Erythroblast (primary cell): Measurements from ENCODE around the gene TSPAN8.
"Not testable (repeated sequence)": the region's sequence is repeated elsewhere in the genome, so short reads cannot be mapped to it uniquely, and the experiment has no call there.

Experiments
- DNase-seq, 2 experiments: peaks; one replicate each; lab custom pipeline; 2025; lab: John Stamatoyannopoulos, UW
- GATA1 ChIP-seq: IDR thresholded peaks from 2 replicates; pipeline ENCODE4 v1.6.1; 2011; ENCODE audit warnings: low read depth, mild to moderate bottlenecking, control low read depth, low read length, moderate library complexity
- POLR2A ChIP-seq: IDR thresholded peaks from 2 replicates; pipeline ENCODE4 v1.6.1; 2011; ENCODE audit warnings: mild to moderate bottlenecking, low read length

The TSPAN8 gene

DNA sequence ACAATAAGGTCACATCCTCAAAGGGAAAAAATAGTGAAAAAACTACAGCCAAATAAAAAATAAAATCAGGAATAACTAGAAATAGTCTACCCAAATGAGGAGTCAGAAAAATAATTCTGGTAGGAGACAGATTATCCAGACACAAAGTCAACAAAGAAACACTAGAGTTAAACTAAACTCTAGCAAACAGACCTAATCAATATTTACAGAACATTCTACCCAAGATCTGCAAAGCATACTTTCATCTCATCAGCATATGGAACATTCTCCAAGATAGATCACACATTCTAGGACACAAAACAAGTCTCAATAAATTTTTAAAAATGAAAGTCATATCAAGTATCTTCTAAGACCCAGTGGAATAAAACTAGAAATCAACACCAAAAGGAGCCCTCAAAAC, 20.4 kb upstream of the TSPAN8 start:
- TF ChIP-seq POLR2A (no peak), GATA1 (no peak)

DNA sequence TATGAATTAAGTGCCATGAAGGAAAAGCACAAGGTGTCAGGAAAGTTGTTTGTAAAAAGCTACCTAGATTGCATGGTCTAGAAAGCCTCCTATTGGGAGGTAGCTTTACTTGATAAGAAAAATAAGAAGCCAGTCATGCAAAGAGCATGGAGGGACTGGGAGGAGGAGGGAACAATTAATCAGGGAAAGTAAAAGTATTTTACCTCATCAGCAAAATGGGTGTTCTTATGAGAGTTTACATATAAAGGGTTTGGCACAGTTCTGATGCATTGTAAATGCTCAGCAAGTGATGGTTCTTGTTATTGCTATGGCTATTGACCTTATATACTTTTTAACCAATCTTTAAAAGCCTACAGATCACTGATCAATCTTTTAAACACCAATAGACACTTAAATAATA, 17.0 kb upstream of the TSPAN8 start:
- no peak for DNase-seq
- TF ChIP-seq GATA1 (no peak), POLR2A (no peak)

More for the DNA sequence above, 20.4 kb upstream of the TSPAN8 start:
- DNase-seq: no peak

DNA sequence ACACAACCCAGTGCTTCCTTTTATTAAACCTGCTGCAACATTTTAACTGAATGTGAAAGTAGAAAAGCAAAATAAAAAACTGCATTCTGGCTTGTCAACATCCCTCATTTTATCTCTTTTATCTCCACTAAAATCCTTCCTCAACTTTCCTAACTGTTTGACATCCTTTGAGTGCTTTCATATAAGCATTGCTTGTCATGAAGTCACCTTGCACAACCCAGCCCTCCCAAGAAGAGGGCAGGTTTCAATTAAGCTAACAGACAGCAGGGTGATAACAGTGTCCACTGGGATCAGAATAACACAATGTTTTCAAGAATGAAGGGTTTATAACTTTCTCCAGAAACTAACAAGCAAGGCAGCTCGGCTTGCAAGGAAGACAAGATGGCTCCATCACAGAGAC, 16.3 kb upstream of the TSPAN8 start:
- DNase-seq: no peak
- no peak for TF ChIP-seq GATA1
- TF ChIP-seq POLR2A: no peak

DNA sequence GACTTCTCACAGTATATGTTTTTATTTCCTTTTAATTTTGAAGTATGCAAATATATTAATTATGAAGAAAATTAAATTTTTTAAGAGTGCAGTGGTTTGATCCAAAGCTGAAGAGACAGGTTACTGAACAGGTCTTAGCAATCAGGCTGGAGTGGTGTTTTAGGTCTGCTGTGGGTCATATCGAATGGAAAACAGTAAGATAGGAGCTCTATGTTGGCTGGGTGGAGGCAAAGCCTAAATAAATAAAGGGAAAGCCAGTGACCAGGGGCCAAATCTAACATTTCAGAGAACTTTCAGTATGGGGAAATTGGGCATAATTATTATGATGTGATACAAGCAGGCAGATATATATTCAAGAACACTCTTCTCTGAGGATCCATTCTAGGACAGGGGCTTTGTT, 12.7 kb upstream of the TSPAN8 start:
- TF ChIP-seq GATA1 (no peak), POLR2A (no peak)
- no peak for DNase-seq

DNA sequence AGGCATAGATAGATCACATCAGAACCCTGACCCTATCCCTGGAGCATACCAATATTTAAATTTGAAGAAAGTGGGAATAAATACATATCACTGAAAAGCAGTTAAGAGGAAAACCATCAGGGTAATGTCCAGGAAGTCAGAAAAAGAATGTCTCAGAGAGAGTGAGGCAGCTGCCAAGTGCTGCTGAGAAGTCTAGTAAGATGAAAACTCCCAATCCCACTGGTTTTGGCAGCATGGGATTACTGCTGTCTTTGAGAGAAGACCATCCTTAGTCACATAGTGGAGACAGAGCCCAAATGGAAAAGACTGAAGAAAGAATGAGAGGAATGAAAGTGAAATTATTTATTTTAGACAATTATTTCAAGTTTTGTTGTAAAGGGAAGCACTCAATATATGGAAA, 11.5 kb upstream of the TSPAN8 start:
- TF ChIP-seq POLR2A (no peak), GATA1 (no peak)
- no peak for DNase-seq

DNA sequence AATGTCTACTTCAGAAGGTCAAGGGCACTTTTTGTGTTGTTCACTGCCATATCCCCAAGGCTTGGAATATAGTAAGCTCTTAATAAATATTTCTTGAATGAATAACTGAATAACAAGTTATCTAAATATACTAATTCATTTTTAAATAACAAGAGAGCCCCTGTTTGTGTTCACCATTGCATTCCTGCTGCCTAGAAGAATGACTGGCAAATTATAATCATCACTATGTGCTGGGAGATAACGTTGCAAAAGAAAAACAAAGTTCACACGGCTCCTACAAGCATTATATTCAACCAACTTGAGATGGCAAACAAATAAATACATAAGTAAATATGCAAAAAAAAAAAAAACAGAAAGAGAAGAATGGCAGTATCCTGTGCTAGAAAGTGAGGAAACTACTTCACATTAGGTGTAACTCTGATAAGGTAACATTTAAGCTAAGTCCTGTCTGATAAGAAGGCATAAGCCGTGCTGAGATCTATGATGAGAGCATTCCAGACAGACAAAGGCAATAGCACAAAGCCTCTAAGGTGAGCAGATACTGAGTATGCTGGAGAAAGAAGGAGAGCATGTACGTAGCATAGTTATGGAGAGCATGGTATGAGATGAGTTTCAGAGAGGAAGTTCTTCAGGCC, 9.2 kb upstream of the TSPAN8 start:
- TF ChIP-seq POLR2A: no peak
- TF ChIP-seq GATA1: no peak
- no peak for DNase-seq

DNA sequence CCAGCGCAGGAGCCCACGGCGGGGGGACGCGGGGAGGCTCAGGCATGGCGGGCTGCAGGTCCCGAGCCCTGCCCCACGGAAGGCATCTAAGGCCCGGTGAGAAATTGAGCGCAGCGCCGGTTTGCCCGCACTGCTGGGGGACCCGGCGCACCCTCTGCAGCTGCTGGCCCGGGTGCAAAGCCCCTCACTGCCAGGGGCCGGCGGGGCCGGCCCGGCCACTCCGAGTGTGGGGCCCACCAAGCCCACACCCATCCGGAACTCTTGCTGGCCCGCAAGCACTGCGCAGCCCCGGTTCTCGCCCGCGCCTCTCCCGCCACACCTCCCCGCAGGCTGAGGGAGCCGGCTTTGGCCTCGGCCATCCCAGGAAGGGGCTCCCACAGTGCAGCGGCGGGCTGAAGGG, 8.5 kb upstream of the TSPAN8 start:
- DNase-seq: no peak
- TF ChIP-seq GATA1 (no peak), POLR2A (no peak)

DNA sequence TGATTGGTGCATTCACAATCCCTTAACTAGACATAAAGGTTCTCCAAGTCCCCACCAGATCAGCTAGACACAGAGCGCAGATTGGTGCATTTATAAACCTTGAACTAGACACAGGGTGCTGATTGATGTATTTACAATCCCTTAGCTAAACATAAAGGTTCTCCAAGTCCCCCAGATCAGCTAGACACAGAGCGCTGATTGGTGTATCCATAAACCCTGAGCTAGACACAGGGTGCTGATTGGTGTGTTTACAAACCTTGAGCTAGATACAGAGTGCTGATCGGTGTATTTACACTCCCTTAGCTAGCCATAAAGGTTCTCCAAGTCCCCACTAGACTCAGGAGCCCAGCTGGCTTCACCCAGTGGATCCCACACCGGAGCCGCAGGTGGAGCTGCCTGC, 8.0 kb upstream of the TSPAN8 start:
- not testable (repeated sequence) for DNase-seq

DNA sequence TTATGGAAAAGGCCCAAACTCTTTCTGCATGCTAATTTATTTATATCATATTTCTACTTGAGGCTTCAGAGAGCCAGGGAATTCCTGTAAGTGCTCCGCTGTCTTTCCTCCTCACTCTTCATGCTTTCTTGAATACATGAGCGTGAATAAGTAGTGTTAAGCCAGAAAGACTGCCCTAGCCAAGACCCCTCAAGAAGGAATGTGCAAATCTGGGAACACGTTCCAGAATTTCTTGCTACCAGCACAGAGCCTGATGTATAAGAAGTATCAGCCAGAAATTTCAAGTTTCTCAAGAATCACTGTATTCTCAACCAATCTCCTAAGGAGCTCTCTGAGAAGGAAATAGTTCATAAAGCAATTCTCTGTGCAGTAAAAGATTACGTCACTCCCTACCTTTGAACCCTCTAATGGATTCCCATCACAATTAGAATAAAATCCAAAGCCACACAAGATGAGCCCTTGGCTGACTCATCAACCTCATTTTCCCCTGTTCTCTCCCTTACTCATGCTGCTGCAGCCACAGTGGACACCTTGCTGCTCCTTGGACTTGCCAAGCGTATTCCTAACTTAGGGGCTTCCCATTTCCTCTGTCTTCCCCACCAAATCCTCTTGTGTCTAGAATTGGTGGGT, 6.9 kb upstream of the TSPAN8 start:
- TF ChIP-seq POLR2A (no peak), GATA1 (no peak)
- DNase-seq: no peak

DNA sequence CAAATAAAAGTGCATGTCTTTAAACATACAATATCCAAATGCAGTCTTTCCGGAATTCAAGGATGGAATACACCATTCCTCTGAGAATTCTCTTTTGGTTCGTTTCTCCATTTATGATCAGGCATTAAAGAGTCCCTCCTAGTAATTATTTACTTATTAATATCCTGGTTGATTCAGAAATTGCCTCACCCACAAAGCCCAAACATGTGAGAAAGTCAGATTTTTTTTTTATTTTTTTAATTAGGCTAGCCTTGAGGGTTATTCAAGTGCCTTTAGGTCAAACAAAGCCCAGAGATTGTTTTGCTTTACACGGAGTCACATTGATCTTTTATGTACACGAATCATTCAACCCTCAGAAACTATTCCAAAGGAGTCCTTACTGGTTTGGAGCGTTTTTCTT, 6.4 kb upstream of the TSPAN8 start:
- no peak for TF ChIP-seq GATA1
- no peak for TF ChIP-seq POLR2A
- no peak for DNase-seq

DNA sequence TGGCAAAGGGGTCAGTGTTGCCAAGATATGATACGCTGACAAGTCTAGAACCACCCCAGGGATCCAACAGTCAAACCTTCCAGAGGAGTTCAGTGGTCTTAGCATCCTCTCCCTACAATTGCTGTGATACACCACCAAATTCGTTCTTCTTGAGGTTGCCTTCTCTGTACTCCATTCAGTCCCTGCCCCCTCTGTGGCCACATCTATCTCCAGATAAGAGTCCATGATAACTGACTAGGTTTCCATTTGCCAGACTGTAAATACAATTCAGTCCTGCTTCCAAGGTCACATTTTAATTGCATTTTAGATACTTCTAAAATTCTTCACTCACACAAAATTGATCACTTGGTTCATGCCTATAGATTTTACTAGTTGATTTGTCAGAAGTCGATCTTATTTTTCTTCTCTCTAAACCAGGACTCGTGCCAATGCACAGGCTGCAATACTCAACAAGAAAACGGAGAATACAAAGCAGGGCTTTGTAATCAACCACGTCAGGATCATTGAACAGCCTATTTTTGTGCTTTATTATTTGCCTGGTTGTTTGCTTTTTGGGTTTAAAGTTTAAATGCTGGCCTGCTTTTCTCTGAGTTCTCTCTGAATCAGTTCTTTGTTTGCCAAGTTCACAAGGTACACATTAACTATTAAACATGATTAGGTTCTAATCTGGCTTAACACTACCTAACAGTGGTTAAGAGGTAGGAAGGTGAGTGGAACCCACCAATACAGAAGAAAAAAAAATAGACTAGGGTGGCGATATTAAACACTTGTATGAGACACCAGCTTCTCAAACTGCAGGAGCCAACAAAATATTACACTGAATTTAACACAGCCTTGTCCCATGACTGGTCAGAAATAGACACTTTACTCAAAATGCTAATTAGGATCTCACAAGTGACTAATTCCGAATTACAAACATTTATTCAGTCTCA, 5.3 kb upstream of the TSPAN8 start:
- no peak for TF ChIP-seq POLR2A
- TF ChIP-seq GATA1: no peak
- no peak for DNase-seq

DNA sequence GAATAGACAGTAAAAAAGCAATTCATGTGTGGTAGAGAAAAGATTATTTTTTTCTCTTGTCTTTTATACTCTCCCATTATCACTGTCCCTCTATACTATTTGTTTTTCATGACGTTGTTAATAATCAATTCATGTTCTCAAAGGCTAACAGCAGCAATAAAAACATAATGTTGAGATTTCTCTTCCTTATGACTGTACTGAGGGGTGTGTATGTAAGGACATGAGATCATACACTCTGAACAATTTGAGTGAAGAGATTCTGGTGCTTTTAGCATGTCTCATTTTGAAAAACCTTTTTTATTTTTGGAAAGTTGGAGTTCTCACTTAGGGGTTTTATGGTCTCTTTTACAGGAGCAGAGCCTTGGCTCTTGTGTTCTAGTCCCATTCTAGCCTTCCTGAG, 3.8 kb upstream of the TSPAN8 start:
- TF ChIP-seq POLR2A: no peak
- no peak for TF ChIP-seq GATA1
- DNase-seq: no peak

DNA sequence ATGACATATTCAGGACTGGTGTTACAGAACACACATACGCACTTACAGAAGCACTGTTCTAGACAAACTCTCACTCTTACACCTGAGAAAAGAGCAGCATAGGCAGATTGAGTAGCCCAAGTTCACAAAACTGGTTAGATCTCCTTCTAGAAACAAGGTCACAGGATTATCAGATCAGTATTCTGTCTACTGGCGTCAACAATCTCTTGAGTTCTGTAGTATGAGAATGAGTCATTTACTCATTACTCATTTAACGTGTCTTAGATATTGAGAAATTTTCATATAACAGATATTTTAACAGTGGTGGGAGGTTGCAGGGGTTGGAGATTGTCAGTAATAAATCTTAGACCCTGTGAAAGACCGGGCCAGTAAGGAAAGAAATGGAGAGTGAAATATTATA, 2.8 kb upstream of the TSPAN8 start:
- TF ChIP-seq GATA1 (no peak), POLR2A (no peak)
- no peak for DNase-seq

DNA sequence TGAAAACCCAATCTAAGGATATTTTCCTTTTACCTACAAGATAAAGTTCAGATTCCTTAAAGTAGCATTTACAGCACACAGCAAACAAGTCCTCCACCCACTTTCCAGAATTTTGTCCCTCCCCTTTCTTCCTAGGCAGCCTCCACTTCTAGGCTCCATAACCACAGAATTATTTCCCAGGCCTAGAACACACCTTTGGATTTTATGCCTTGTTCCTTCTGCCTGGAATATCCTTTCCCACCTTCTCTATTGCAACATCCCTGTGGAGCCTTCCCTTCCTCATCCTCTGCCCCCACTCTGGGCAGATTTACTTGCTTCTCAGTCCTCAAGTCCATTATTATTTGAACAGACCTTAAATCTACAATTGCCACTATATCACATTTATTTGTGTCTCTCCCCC, 2.1 kb upstream of the TSPAN8 start:
- no peak for TF ChIP-seq GATA1
- no peak for TF ChIP-seq POLR2A
- no peak for DNase-seq
